HG03354 (cell line): ENCODE measurements around the gene TMEM236.
"Not testable (repeated sequence)": the region's sequence is repeated elsewhere in the genome, so short reads cannot be mapped to it uniquely, and the experiment has no call there.

Source experiments
- ATAC-seq: cut with Tn5 transposase; IDR thresholded peaks from one replicate; pipeline ENCODE4 v1.9.1; 2021; ENCODE audit warnings: mild to moderate bottlenecking; ENCODE audit not compliant: unreplicated experiment, poor library complexity, severe bottlenecking

Gene TMEM236, protein sequence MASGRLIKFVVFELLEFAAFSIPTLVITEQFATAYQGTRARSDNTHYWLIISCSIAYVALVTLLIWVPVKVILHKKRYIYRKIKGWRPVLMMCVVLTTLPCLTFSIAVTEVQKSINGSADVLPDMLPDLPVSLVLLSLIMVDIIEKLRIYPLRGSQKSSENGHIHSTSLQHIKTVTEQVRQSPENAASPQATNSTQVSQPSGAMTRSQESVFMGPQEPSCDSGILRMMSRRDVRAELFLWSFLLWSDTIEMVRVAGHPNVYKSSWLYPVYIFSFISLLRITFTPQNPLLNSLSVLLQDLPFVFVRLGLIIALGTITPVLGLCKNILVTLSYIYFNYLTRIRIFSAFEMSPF

DNA sequence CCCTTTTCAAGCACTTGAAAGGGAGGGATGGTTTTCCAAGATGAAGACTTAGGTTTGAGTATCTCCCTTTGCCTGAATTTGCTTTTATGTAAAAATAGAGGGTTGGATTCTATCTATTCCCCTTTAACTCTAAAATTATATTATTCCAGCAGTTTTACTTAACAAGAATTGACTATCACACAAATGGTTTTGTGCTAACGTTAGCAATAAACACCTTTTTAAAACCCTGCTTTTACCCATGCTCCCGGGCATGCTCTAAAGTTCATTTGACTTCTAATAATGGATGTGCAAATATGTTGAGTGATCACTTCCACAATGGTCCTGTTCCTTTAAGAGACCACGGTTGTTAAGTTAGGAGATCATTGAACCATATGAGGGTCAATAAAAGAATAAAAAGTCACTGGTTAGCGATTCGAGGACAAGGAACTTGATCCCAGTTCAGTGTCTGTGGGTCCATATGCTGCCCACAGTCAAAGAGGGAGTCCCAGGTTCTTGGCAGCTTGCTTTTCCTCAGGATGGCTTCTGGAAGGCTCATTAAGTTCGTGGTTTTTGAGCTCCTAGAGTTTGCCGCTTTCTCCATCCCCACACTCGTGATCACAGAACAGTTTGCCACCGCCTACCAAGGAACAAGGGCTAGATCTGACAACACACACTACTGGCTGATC lies at the start of gene TMEM236:
Gene TMEM236, plus strand, starts transcription at position 421 of the 665 bp plus-strand sequence. Its CDS starts 95 bp downstream, at position 516.
- ATAC-seq = no peak

DNA sequence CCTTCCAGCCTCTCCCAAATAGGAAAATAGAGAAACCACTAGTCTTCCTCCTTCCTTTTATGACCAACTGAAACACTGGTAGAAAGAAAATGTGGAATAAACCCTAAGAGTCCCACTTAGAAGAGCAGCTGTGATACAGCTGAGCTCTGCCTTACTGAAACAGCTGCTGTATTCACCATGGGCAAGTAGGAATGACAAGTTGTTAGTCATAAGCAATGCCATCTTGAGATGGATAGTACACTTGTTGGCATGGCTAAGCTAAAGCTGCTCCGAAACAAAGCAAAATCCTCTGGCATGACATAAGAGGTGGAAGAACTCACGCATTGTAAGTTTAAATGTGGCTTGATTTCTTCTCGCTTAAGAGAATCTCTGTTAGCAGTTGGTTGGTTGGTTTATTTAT lies 48.3 kb upstream of the TMEM236 start:
- no peak for ATAC-seq

DNA sequence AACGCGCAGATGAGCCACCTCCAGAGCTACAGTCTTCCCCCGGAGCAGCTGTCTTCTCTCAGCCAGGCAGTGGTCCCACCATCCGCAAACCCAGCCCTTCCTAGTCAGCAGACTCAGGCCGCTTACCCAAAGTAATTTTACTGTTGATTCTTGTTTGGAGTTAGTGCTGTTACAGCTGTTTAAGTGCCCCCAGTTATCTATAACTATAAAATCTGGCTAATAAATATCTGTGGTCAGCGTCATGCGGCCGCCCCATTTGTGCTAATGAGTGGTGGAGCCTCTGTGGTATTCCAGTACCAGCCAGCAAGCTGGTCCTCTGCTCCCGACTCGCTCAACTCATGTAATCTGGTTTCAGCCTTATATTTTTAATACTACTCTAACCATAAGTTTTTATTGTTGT lies 43.2 kb upstream of the TMEM236 start:
- ATAC-seq = no peak

DNA sequence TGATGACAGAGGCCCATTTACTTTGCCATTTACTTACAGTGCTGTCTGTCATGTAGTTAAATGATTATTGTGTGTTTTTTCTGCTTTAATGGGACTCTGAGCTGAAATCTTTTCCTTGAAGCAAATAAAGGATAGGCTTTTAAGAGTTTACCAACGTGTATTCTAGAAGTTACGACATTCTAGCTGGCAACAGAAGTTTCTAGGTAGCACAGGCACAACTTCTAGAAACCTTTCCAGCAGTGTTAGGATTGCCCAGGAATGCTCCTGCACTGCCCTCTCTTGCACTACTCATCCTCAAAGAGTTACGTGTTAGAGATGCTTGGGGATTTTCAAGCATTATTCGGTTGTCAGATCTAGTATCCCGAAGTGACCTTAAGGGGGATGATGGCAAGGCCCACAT lies 42.5 kb upstream of the TMEM236 start:
- ATAC-seq = no peak

DNA sequence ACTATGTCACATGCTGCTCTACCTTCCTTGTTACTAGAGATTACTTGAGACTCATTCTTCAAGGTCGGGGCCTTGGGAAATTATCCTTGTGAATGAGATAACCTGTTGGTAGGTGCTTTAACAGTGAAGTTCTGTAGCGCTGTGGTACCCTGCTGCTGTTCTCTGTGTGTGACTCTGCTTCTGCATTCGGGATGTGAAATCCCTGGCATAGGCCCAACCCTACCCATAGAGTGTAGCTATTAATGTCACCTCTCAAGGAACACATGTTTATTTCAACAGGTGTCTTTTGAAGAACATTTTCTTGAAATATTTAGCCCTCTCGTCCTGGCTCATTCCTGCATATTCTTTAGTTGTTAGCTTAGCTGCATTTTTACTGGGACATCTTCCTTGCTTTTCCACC lies 41.8 kb upstream of the TMEM236 start:
- no peak for ATAC-seq

DNA sequence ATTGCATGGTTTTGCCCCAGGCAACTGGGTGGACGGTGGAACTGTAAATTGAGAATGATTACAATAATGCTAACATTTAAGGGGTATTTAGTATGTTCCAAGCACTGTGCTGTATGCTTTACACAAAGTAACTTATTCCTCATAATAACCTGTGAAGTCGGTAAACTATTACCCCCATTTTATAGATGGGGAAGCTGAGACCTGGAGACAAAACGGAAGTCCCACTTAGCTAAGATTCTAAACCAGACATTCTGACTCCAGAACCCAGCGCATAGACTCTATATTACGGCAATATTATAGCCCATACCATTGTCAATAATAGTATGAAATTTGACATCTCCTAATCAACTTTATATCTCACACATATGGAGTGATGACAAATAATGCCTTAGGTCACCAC lies 39.9 kb upstream of the TMEM236 start:
- ATAC-seq = no peak

DNA sequence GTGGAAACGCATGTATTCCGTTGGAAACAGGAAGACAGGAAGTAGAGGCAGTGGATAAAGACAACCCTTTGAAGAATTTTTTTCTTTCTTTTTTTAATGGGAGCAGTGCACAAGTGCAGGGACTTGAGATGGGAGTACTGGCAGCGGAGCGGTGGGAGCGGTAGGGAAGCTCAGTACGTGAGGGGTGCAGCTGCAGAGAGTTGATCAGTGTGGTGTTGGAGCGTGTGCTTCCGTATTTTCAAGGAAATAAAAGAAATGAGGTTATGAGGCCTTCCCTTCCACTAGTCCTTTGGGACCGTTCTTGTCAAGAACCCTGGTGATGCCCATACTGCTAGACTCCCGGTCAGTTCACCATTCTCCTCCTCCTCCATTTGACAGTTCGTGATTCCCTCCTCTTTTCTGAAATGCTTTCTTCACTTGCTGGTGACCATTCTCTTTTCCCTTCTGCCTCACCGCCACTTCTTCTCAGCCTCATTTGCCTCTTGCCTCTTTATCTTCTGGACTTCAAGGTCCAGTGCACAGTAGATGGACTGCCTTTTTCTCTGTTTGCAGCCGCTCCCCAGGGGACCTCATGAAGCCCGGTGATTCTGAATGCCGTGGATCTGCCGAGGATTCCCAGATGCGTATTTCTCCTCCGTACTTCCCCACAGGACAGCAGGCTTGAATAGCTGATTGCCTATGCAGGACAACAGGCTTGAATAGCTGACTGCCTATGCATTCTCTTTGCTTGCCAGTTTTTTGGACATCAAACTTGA lies 39.1 kb upstream of the TMEM236 start:
- no peak for ATAC-seq

DNA sequence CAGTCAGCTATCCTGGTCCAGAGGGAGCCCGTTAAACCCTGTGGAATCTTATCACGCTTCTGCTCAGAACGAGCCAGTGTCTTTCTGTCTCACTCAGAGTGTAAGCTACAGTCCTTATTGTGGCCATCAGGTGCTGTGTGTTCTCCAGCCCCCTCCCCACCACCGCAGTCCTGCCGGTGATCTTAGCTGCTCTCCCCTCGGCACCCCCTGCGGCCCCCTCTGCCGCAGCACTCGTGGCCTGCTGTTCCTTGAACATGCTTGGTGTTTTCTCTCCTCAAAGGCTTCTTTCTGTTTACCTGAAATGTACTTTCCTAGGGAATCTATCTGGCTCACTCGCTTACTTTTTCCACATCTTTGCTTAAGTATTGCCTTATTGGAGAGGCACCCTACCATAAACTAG lies 38.2 kb upstream of the TMEM236 start:
- no peak for ATAC-seq

DNA sequence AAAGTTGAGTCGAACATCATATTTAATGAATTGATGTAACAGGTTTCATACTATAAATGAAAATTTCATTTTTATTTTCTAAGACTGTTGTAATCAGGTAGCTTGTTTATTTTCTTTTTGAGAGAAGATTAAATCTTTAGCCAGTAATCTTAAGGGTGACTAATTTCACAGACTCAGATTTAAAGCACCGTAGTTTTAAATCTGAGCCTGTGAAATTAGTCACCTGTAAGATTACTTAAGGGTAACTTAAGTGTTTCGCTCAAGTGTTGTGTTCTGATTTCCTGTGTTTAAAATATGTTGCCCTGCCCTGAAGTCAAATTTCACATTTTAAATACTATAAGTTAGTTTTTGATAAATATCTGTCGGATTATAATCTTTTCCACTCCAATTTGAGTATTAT lies 35.8 kb upstream of the TMEM236 start:
- ATAC-seq = no peak

DNA sequence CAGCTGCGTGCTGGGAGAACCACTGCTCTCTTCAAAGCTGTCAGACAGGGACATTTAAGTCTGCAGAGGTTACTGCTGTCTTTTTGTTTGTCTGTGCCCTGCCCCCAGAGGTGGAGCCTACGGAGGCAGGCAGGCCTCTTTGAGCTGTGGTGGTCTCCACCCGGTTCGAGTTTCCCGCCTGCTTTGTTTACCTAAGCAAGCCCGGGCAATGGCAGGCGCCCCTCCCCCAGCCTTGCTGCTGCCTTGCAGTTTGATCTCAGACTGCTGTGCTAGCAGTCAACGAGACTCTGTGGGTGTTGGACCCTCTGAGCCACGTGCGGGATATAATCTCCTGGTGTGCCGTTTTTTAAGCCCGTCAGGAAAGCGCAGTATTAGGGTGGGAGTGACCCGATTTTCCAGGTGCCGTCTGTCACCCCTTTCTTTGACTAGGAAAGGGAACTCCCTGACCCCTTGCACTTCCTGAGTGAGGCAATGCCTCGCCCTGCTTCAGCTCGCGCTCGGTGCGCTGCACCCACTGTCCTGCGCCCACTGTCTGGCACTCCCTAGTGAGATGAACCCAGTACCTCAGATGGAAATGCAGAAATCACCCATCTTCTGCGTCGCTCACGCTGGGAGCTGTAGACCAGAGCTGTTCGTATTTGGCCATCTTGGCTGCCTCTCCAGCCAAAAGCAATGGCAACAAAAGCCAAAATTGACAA lies 29.5 kb upstream of the TMEM236 start:
- not testable (repeated sequence) for ATAC-seq

DNA sequence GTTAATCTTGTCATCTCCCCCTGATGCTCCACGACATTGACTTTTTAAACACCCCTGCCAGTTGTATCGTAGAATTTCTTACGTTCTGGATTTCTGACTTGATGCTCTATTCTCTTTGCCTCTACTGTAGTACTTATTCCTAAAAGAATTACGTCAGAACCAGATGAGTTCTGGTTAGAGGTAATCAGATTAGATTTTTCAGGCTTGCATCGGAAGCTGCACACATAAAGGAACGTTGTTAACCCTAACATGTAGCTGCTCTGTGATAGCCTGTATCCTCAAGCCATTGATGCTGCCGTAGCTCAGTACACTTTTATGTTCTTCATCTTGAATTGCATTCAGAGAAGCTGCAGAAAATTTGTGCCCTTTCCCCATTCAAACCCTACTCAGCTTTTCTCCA lies 26.3 kb upstream of the TMEM236 start:
- no peak for ATAC-seq

DNA sequence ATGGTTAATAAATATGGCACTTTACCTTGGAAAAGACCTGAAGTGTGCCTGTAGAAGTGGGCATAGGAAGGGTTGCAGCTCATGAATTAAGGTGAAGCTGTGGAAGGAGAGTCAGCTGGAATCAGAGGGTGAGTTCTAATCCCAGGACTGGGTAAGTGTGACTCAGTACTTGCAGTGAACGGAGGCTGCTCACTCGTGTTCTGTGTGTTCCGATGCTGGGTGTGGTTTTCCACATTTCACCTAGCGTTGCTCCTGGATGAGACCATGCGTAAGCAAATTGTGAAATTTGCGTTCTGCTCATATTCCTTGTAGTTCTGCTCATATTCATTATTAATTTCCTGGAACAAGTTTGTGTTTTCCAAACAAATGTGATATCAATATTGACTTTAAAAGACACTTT lies 22.4 kb upstream of the TMEM236 start:
- no peak for ATAC-seq

DNA sequence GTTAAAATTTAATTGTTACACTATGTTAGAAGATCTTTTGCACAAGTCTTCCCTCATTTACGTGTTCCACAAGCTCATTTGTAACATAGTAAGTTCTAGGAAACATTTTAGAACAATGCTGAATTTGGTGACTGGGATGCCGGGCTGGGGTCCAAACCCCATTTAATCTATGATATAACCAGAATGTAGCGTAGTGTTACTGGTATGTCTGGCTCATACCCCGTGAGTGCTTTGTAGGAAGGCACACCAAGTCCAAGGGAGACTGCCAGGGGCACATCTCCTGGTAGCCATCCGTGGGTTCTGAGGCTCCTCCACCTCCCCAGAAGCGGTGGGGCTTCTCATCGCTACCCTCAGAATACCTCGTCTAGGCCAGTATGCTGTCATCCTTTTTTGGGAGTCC lies 21.3 kb upstream of the TMEM236 start:
- no peak for ATAC-seq

DNA sequence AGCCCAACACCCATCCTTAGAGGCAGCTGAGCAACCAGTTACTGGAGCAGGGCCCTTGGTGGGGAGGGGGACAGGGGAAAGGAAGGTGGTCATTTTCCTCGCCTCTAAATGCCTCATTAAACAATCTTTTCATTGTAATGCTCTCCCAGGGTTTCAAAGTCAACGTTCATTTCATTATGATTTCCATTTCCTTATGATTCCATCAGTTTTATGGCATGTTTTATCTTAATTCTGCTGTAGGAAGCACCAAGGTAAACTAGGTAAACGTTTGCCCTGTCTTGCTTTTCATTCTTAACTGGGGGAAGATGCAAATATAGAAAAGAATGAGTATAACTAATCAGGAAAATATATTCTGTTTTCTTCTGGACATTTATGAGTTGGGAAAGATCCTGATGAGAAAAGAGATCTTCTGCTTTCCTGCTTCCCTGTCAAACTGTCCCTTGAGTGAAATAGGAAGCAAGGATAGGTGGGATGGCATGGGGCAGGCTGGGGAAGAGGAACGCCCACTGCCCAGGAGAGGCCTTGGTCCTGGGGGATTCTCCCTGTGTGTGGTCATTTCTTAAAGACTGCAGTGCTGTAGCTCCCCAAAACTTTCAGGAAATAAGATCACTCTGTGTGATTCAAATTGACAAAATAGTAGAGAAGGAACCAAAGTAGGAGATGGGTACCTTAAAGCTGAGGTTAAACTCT lies 20.5 kb upstream of the TMEM236 start:
- ATAC-seq = no peak

DNA sequence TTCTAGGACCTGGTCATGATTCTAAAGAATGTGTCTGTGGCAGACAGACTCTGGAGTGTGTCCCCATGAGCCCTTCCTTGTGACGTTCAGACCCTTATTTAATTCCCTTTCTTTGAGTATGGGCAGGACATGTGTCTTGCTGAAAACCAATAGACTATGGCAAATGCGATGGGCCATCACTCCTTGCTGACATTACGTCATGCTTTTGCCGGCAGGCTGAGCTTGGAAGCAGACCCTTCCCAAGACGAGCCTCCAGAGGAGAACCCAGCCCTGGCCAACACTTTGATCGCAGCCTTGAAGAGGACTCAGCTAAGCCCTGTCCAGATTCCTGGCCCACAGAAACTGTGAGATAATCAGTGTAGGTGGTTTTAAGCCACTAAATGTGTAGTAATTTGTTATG lies 18.4 kb upstream of the TMEM236 start:
- ATAC-seq = no peak

DNA sequence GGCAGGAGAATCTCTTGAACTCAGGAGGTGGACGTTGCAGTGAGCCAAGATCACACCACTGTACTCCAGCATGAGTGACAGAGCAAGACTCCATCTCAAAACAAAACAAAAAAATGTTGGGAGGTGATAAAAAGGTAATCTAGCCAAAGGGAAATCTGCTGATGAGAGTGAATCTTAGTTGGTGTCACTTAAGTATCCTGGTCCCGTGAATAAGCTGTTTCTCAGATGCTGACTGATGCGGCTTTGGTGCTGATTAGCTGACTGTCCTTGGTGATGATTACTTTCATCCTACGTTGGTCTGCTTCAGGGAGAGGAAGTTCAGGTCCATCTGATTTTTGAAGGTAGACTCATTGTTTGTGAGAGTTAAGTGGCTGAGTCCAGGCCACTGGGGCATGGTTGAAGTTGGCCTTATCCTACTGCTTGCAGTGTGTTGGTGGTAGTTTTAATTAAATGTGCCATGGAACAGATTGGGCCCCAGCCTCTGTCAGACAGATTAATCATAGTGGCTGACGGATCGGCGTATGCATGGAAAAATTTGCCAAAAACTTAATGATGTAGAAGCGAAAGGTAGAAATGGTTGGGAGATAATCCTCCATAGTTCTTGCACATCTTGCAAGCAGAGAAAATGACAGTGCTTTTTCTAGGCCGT lies 17.4 kb upstream of the TMEM236 start:
- no peak for ATAC-seq

DNA sequence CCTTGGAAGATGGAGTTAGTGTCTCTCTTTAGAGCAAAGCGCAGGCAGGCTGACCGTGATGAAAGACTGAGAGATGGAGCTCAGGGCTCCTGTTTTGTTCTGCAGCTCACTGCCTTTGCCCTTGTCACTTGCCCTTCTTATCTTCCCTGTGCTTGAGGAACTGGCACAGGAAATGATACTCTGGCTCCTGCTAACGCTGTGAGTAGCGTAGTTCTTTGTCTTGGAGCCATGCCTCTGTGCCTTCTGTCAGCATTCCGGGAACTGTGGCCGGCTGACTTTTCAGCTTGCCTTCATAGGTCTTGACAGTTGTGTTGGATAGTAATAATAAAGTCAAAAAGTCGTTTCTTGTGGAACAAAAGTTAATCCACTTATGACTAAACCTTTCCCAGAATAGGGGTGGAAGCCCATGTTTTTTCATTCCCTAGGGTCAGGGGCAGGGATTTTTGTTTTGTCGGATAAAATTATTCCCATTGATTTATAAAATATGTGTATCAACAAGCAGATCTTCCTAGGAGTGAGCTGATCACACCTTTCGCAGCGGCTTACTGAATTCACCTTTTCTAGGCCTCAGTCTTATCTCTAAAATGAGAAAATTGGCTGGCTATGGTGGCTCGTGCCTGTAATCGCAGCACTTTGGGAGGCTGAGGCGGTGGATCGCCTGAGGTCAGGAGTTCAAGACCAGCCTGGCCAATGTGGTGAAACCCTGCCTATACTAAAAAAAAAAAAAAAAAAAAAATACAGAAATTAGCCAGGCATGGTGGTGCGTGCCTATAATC lies 16.6 kb upstream of the TMEM236 start:
- no peak for ATAC-seq

DNA sequence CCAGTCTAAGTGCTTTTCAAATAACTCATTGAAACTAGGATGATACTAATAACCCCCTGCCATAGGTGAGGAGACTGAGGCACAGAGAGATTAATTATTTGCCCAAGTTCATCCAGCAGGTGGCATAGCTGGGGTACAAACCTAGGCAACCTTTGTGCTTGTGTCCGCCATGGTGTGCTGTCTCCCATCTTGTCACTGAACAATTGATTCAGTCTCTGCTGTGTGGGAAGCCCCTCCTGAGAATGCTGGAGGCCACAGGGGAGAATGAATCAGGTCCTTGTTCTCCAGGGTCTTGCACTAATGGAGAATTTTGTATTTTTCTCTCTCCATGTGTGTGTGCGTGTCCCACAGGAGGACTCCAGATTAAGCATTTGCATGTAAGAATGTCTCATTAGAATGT lies 15.8 kb upstream of the TMEM236 start:
- no peak for ATAC-seq
